B cell (primary cell): ENCODE results near the gene SNX12. TPM values are rescaled to one million over a fixed set of nuclear protein-coding genes. Genes with fewer than 3 reads are reported as not detected.

Source experiments
- ATAC-seq: fragments of 200-7000 bp; cut with Tn5 transposase; one replicate; pipeline ENCODE4 v1.10.0; 2021; ENCODE audit warnings: low read depth, mild to moderate bottlenecking, moderate number of reproducible peaks, moderate library complexity
- CTCF ChIA-PET: fragments of 350-600 bp; sonication (Branson Sonifier 250); formaldehyde crosslinking; loops from one replicate; lab custom pipeline; 2021; ENCODE audit warnings: antibody characterized with exemption, inconsistent platforms; lab: Charles Lee
- POLR2A ChIA-PET: fragments of 350-600 bp; sonication (Branson Sonifier 250); formaldehyde crosslinking; loops from one replicate; lab custom pipeline; 2021; ENCODE audit warnings: antibody characterized with exemption; lab: Charles Lee
- DNase-seq: peaks from one replicate; pipeline ENCODE4 v3.0.0; 2013
- H2AFZ ChIP-seq: 2 replicates; pipeline ENCODE4 v1.6.1; 2012; ENCODE audit warnings: mild to moderate bottlenecking, low read depth, low read length; ENCODE audit not compliant: insufficient read depth, poor library complexity, severe bottlenecking
- H3K27ac ChIP-seq, 2 donors: 1 replicate in 1 of 2; 2 replicates in 1 of 2; pipeline ENCODE4 v1.5.1; 2012 to 2013; ENCODE audit warnings: low read length in 2 of 2, mild to moderate bottlenecking in 2 of 2, moderate library complexity in 1 of 2
- H3K27me3 ChIP-seq, 4 experiments: fragments of 200-600 bp in 1 of 4; sonication (generic) in 1 of 4; replicated peaks in 1 of 4; 1 replicate in 2 of 4; 2 replicates in 2 of 4; pipeline versions ENCODE4 v1.6.1 to v1.7.0; 2013 to 2016; ENCODE audit warnings: low read length in 3 of 4, mild to moderate bottlenecking in 2 of 4, mixed read lengths in 1 of 4, moderate library complexity in 1 of 4; ENCODE audit not compliant: insufficient read depth in 4 of 4, control insufficient read depth in 3 of 4; ENCODE audit errors: control extremely low read depth in 1 of 4
- H3K36me3 ChIP-seq, 2 experiments: replicated peaks in 1 of 2; 1 replicate in 1 of 2; 2 replicates in 1 of 2; pipeline versions ENCODE4 v1.6.1 to v1.7.1; 2013; ENCODE audit warnings: low read length in 1 of 2; ENCODE audit not compliant: insufficient read depth in 2 of 2, control insufficient read depth in 1 of 2; ENCODE audit errors: control extremely low read depth in 1 of 2, extremely low read depth in 1 of 2
- H3K4me1 ChIP-seq, 2 donors: fragments of 200-600 bp in 1 of 2; sonication (generic) in 1 of 2; 1 replicate in 1 of 2; 2 replicates in 1 of 2; pipeline versions ENCODE4 v1.5.1 to v1.6.1; 2013 to 2017; ENCODE audit warnings: low read length in 2 of 2; ENCODE audit not compliant: control insufficient read depth in 2 of 2, insufficient read depth in 2 of 2
- H3K4me2 ChIP-seq: replicated peaks from 2 replicates; pipeline ENCODE3; 2012; ENCODE audit warnings: mild to moderate bottlenecking, low read depth, low read length; ENCODE audit not compliant: poor library complexity, severe bottlenecking
- H3K4me3 ChIP-seq, 5 experiments: fragments of 200-600 bp in 1 of 5; sonication (generic) in 1 of 5; 1 replicate in 3 of 5; 2 replicates in 2 of 5; pipeline versions ENCODE4 v1.5.1 to v1.7.0; 2011 to 2016; ENCODE audit warnings: low read length in 4 of 5, mild to moderate bottlenecking in 4 of 5, low read depth in 2 of 5, control low read depth in 1 of 5, moderate library complexity in 1 of 5; ENCODE audit not compliant: insufficient read depth in 1 of 5; ENCODE audit errors: control extremely low read depth in 1 of 5, extremely low read depth in 1 of 5
- H3K79me2 ChIP-seq: fragments of 200-600 bp; sonication (generic); one replicate; pipeline ENCODE4 v1.6.0; 2016; ENCODE audit warnings: low read length; ENCODE audit not compliant: control insufficient read depth, insufficient read depth
- H3K9ac ChIP-seq: fragments of 200-600 bp; sonication (generic); 2 replicates; pipeline ENCODE4 v1.6.1; 2017; ENCODE audit warnings: mild to moderate bottlenecking, low read length, moderate library complexity
- H3K9me3 ChIP-seq, 3 donors: one replicate each; pipeline versions ENCODE4 v1.6.1 to v1.7.1; 2013; ENCODE audit warnings: low read length in 2 of 3; ENCODE audit not compliant: control insufficient read depth in 2 of 3, insufficient read depth in 1 of 3; ENCODE audit errors: control extremely low read depth in 1 of 3
- H4K20me1 ChIP-seq: 2 replicates; pipeline ENCODE4 v1.6.0; 2012; ENCODE audit warnings: mild to moderate bottlenecking, low read length; ENCODE audit not compliant: insufficient read depth, control insufficient read depth, poor library complexity, severe bottlenecking
- H3K27ac Mint-ChIP-seq: one replicate; pipeline ENCODE4 v1.8.0; 2021; ENCODE audit warnings: mixed read lengths
- H3K27me3 Mint-ChIP-seq: one replicate; pipeline ENCODE4 v1.8.0; 2021; ENCODE audit warnings: mixed read lengths
- H3K4me1 Mint-ChIP-seq: one replicate; pipeline ENCODE4 v1.8.0; 2021; ENCODE audit warnings: mixed read lengths
- H3K4me3 Mint-ChIP-seq: one replicate; pipeline ENCODE4 v1.8.0; 2021; ENCODE audit warnings: mixed read lengths
- H3K9me3 Mint-ChIP-seq: one replicate; pipeline ENCODE4 v1.8.0; 2022; ENCODE audit warnings: mixed read lengths; ENCODE audit not compliant: insufficient read depth
- EZH2 ChIP-seq: IDR thresholded peaks from 2 replicates; pipeline ENCODE4 v1.6.1; 2012; ENCODE audit warnings: borderline replicate concordance, low read depth, mild to moderate bottlenecking, moderate library complexity, low read length; ENCODE audit not compliant: insufficient read depth, poor library complexity, severe bottlenecking
- WGBS: methylation state at CpG from one replicate; pipeline ENCODE4 v1.1.5; 2013; ENCODE audit warnings: missing lambda C conversion rate; ENCODE audit not compliant: insufficient coverage; 5-methylcytosine and 5-hydroxymethylcytosine counted together
- intact Hi-C: fragments of 100-400 bp; cut with micrococcal nuclease; formaldehyde crosslinking; loops from one replicate; pipeline ENCODE4 v1.10.0; 2022
- polyA plus RNA-seq: library from polyadenylated mRNA; depleted of rRNA; stranded (reverse); fragments of >200 nt; gene quantifications from 2 replicates; pipeline ENCODE4 v1.2.3, GENCODE V29; 2012
- total RNA-seq, 2 donors: library from RNA; stranded (reverse); fragments of 120-200 nt in 1 of 2; gene quantifications; 1 replicate in 1 of 2; 2 replicates in 1 of 2; pipeline versions ENCODE4 v1.2.3 to v1.2.4, GENCODE V29; 2013 to 2022
- TF ChIP-seq, protein P1 (sequence below): fragments of 200-600 bp; IDR thresholded peaks from one replicate; pipeline ENCODE4 v1.8.0; 2022; ENCODE audit warnings: antibody characterized with exemption, mild to moderate bottlenecking

The SNX12 gene
- total and polyA plus RNA-seq, 2 donors (not counting 1 experiment from before 2014, with no cell fraction given): 10.5 to 42.9 TPM

- H3K4me3 ChIP-seq: no peak overlapping the region
- ATAC-seq (no peak), DNase-seq (no peak)
- ChIA-PET CTCF (interaction anchor here (1.2 to 5.2 kb wide), 4 partner anchors 12 to 77 kb away, joined by 3 to 78 read pairs (median 28); partner anchors contain the start of genes IL2RG and MED12), POLR2A (interaction anchor here (0.7 to 0.8 kb wide), 3 partner anchors 12 to 82 kb away, joined by 3 to 4 read pairs (median 3); partner anchors contain the start of gene IL2RG)
- H3K27ac ChIP-seq: no peak overlapping the region
- H3K27ac Mint-ChIP-seq: no peak overlapping the region
- H3K36me3 ChIP-seq: no peaks in the 10 kb centered on the region
- no peaks in the 10 kb centered on the region for H4K20me1 ChIP-seq
- peaks cover 53% of the 10 kb centered on the region for H3K4me1 Mint-ChIP-seq
- H3K27me3 Mint-ChIP-seq: no peaks in the 10 kb centered on the region
- no peaks in the 10 kb centered on the region for H3K9me3 ChIP-seq
- H3K9me3 Mint-ChIP-seq: no peaks in the 10 kb centered on the region
- H3K4me2 ChIP-seq: no peak overlapping the region
- no peak overlapping the region for H3K9ac ChIP-seq
- TF ChIP-seq, protein P1, sequence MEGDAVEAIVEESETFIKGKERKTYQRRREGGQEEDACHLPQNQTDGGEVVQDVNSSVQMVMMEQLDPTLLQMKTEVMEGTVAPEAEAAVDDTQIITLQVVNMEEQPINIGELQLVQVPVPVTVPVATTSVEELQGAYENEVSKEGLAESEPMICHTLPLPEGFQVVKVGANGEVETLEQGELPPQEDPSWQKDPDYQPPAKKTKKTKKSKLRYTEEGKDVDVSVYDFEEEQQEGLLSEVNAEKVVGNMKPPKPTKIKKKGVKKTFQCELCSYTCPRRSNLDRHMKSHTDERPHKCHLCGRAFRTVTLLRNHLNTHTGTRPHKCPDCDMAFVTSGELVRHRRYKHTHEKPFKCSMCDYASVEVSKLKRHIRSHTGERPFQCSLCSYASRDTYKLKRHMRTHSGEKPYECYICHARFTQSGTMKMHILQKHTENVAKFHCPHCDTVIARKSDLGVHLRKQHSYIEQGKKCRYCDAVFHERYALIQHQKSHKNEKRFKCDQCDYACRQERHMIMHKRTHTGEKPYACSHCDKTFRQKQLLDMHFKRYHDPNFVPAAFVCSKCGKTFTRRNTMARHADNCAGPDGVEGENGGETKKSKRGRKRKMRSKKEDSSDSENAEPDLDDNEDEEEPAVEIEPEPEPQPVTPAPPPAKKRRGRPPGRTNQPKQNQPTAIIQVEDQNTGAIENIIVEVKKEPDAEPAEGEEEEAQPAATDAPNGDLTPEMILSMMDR: no peak
- no peak for TF ChIP-seq EZH2
- no peaks in the 10 kb centered on the region for H3K27me3 ChIP-seq
- WGBS: 100% methylated on average over 2 of the region's 4 CpGs
- intact Hi-C loops: loop anchor here (10.0 kb wide), 1 partner anchor 155 kb away; the partner anchor contains the start of gene ZMYM3
- H3K79me2 ChIP-seq: peaks cover 13% of the 10 kb centered on the region
- no peak overlapping the region for H2AFZ ChIP-seq
- H3K4me1 ChIP-seq: peaks cover 34 to 49% of the 10 kb centered on the region in 2 donors
- no peak overlapping the region for H3K4me3 Mint-ChIP-seq
Observed at GRCh38 chrX:71099736-71100135, 31.6 kb upstream of the SNX12 start.

GRCh38 chrX:71098951-71099506, 30.9 kb upstream of the SNX12 start:
- H3K27me3 Mint-ChIP-seq: no peaks in the 10 kb centered on the region
- no peak overlapping the region for H3K27ac Mint-ChIP-seq
- WGBS: 93% methylated on average over 3 of the region's 5 CpGs
- no peak overlapping the region for H3K4me3 ChIP-seq
- no peak for TF ChIP-seq EZH2
- TF ChIP-seq, protein P1: no peak
- H3K4me1 ChIP-seq: peaks cover 27 to 42% of the 10 kb centered on the region in 2 donors
- H3K9me3 ChIP-seq: no peaks in the 10 kb centered on the region
- no peak overlapping the region for H3K4me2 ChIP-seq
- H3K9ac ChIP-seq: no peak overlapping the region
- no peaks in the 10 kb centered on the region for H3K9me3 Mint-ChIP-seq
- DNase-seq (no peak), ATAC-seq (no peak)
- intact Hi-C loops: loop anchor here (1.0 to 10.0 kb wide), 5 partner anchors 12 to 156 kb away; partner anchors contain the start of genes IL2RG and ZMYM3
- peaks cover 46% of the 10 kb centered on the region for H3K4me1 Mint-ChIP-seq
- POLR2A ChIA-PET: interaction anchor here (0.7 kb wide), 1 partner anchor 13 kb away, joined by 3 read pairs; the partner anchor contains the start of gene IL2RG
- H3K27ac ChIP-seq: no peak overlapping the region
- H3K36me3 ChIP-seq: no peaks in the 10 kb centered on the region
- no peak overlapping the region for H2AFZ ChIP-seq
- H3K4me3 Mint-ChIP-seq: no peak overlapping the region
- peaks cover 13% of the 10 kb centered on the region for H3K79me2 ChIP-seq
- CTCF ChIA-PET: interaction anchor here (1.2 to 5.2 kb wide), 4 partner anchors 13 to 78 kb away, joined by 3 to 78 read pairs (median 28); partner anchors contain the start of genes IL2RG and MED12
- H4K20me1 ChIP-seq: no peaks in the 10 kb centered on the region
- no peaks in the 10 kb centered on the region for H3K27me3 ChIP-seq
